ENCODE results near the gene KRT79.
"Not testable (repeated sequence)": the region's sequence is repeated elsewhere in the genome, so short reads cannot be mapped to it uniquely, and the experiment has no call there.

The KRT79 gene

DNA sequence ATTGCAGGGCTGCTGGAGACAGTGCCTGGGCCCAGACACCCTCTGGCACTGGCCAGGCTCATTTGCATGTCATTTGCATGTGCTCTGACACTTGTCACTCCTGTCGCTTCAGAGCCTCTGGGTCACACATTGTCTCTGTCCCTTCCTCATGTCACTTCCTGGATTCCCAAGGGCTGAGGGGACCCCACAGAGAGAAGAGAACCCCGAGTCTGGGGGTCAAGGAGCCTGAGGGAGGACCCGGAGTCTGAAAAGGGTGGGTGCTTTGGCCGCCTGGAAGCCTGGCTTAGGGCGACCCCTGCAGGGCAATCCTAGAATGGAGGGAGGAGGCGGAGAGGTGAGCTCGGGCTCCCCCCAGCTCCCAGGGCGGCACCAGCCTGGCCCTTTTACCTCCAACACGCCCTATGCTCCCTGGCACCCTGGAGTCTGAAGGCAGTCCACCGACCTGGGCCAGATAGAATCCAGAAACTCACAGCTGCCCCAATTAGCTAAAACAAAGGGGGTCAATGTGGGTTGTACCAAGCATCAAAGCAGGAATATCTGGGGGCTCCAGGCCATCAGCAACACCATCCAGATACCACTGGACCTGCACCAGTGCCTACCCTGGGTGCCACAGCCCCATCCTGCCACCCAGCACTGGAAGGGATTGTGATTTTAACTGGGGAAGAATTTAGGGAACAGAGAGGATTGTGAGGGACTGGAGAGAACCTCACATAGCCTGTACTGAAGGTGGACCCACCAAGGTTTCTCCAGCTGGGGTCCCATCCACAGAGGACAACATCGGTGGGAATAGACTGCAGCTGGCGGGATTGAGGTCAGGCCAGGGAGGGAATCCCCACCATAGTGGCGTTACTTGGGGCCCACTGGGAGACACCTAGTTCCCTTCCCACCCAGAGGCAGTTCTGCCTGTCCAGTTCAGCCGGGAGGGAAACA is 36.5 kb upstream of the KRT79 start:
- no peaks in the 10 kb centered on the region for H3K36me3 Mint-ChIP-seq (ENCODE audit: low read depth)
- H3K27ac Mint-ChIP-seq = no peak overlapping the region
- no peak overlapping the region for H3K4me3 Mint-ChIP-seq
- H3K4me1 Mint-ChIP-seq (ENCODE audit: low read depth) = peaks cover 43% of the 10 kb centered on the region
- peaks cover 5% of the 10 kb centered on the region for H3K27me3 Mint-ChIP-seq
- H3K9me3 Mint-ChIP-seq = no peaks in the 10 kb centered on the region

DNA sequence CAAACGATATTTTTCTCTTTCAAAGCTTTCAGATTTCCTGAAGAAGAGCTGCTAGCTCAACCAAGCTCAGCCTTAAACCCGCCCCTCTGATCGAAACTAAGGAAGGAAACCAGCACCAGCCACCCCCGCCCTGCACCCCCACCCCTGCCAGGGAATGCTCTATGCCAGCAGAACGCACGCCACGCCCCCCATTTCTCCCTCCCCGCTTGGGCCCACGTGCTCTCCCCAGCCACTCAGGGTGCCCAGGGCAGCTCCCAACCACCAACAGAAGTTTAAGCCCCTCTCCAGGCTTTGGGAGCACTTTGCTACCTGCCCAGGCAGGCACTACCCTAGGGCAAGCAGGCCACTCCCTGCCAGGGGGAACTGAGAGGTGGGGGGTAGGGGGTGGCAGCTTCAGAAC is 33.5 kb upstream of the KRT79 start:
- Mint-ChIP-seq H3K9me3 (no peaks in the 10 kb centered on the region), H3K27me3 (no peaks in the 10 kb centered on the region), H3K4me1 (ENCODE audit: low read depth) (peaks cover 28% of the 10 kb centered on the region), H3K27ac (no peak overlapping the region), H3K4me3 (no peak overlapping the region), H3K36me3 (ENCODE audit: low read depth) (no peaks in the 10 kb centered on the region)

GRCh38 chr12:52867152-52867551 is 33.0 kb upstream of the KRT79 start:
- Mint-ChIP-seq H3K4me3 (no peak overlapping the region), H3K9me3 (no peaks in the 10 kb centered on the region), H3K27me3 (no peaks in the 10 kb centered on the region), H3K36me3 (ENCODE audit: low read depth) (no peaks in the 10 kb centered on the region), H3K4me1 (ENCODE audit: low read depth) (peaks cover 28% of the 10 kb centered on the region), H3K27ac (no peak overlapping the region)

GRCh38 chr12:52865090-52865944 is 31.2 kb upstream of the KRT79 start:
- peaks cover 18% of the 10 kb centered on the region for H3K4me1 Mint-ChIP-seq (ENCODE audit: low read depth)
- no peaks in the 10 kb centered on the region for H3K36me3 Mint-ChIP-seq (ENCODE audit: low read depth)
- no peaks in the 10 kb centered on the region for H3K27me3 Mint-ChIP-seq
- H3K27ac Mint-ChIP-seq = no peak overlapping the region
- no peaks in the 10 kb centered on the region for H3K9me3 Mint-ChIP-seq
- H3K4me3 Mint-ChIP-seq = no peak overlapping the region

- H3K4me3 Mint-ChIP-seq = no peak overlapping the region
- no peak overlapping the region for H3K27ac Mint-ChIP-seq
- H3K36me3 Mint-ChIP-seq (ENCODE audit: low read depth) = no peaks in the 10 kb centered on the region
- no peaks in the 10 kb centered on the region for H3K27me3 Mint-ChIP-seq
- H3K4me1 Mint-ChIP-seq (ENCODE audit: low read depth) = peaks cover 2% of the 10 kb centered on the region
- no peaks in the 10 kb centered on the region for H3K9me3 Mint-ChIP-seq
Observed at GRCh38 chr12:52862023-52862422, 27.9 kb upstream of the KRT79 start.

GRCh38 chr12:52861511-52861910 is 27.4 kb upstream of the KRT79 start:
- H3K9me3 Mint-ChIP-seq = no peaks in the 10 kb centered on the region
- no peaks in the 10 kb centered on the region for H3K4me1 Mint-ChIP-seq (ENCODE audit: low read depth)
- H3K4me3 Mint-ChIP-seq = no peak overlapping the region
- H3K27me3 Mint-ChIP-seq = no peaks in the 10 kb centered on the region
- no peaks in the 10 kb centered on the region for H3K36me3 Mint-ChIP-seq (ENCODE audit: low read depth)
- H3K27ac Mint-ChIP-seq = peak overlapping the region; percentile 21

DNA sequence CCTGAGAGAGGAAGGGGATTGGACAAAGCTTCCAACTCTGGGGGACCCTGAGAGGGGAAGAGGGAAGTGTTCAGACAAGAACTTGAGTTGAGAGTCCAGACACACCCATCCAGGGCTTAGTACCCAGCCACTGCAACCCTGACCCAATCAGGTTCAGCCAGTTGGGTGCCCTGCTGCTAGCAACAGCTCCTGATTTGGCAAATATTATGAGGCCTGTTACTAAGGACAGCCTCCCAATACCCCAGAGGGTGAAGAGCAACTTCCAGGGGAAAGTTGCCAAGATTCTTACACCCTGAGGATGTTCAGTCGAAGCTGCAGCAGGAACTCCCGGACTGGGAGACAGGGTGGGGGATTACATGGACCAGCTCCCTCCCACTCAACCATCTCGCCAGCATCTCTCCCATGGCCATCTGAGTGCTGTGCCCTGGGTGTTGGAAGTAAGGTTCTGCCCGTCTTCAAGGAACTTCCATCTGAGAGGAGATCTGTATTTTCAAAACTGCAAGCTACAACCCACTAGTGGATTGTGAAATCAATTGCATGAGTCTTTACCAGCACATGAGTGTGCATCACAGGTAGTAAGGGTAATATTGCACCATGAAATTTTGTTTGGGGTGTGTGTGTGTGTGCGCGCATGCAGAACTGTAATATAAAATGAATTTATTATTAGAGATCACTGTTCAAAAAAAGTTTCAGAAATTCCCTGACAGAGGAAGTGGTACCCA is 26.2 kb upstream of the KRT79 start:
- H3K27me3 Mint-ChIP-seq = no peaks in the 10 kb centered on the region
- H3K4me3 Mint-ChIP-seq = no peak overlapping the region
- H3K4me1 Mint-ChIP-seq (ENCODE audit: low read depth) = no peaks in the 10 kb centered on the region
- H3K9me3 Mint-ChIP-seq = no peaks in the 10 kb centered on the region
- H3K27ac Mint-ChIP-seq = no peak overlapping the region
- no peaks in the 10 kb centered on the region for H3K36me3 Mint-ChIP-seq (ENCODE audit: low read depth)

- Mint-ChIP-seq H3K9me3 (no peaks in the 10 kb centered on the region), H3K4me3 (no peak overlapping the region), H3K4me1 (ENCODE audit: low read depth) (no peaks in the 10 kb centered on the region), H3K27ac (no peak overlapping the region), H3K36me3 (ENCODE audit: low read depth) (no peaks in the 10 kb centered on the region), H3K27me3 (peaks cover 4% of the 10 kb centered on the region)
Observed at GRCh38 chr12:52857500-52857899, 23.4 kb upstream of the KRT79 start.

DNA sequence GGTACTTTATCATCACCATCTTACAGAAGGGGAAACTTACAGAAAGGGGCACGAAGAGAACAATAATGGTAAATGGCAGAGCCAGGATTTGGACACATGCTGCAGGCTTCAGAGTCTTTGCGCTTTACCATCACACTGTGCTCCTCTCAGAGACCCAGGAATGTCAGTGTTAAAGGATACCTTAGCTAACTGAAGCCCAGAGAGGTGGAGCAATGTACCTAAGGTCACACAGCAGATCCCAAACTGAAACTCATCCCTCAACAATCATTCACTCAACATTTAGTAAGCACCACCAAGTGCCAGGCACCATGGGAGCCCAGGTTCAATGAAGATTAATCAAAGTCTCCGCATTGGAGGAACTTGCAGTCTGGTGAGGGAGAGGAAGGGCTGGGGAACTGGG is 22.7 kb upstream of the KRT79 start:
- H3K36me3 Mint-ChIP-seq (ENCODE audit: low read depth) = no peaks in the 10 kb centered on the region
- H3K27me3 Mint-ChIP-seq = peaks cover 4% of the 10 kb centered on the region
- H3K9me3 Mint-ChIP-seq = no peaks in the 10 kb centered on the region
- no peaks in the 10 kb centered on the region for H3K4me1 Mint-ChIP-seq (ENCODE audit: low read depth)
- H3K4me3 Mint-ChIP-seq = no peak overlapping the region
- H3K27ac Mint-ChIP-seq = no peak overlapping the region

GRCh38 chr12:52856077-52856476 is 22.0 kb upstream of the KRT79 start:
- H3K36me3 Mint-ChIP-seq (ENCODE audit: low read depth); H3K27me3 Mint-ChIP-seq; H3K9me3 Mint-ChIP-seq; H3K4me3 Mint-ChIP-seq; H3K27ac Mint-ChIP-seq; H3K4me1 Mint-ChIP-seq (ENCODE audit: low read depth): not testable (repeated sequence)

GRCh38 chr12:52851787-52852186 is 17.7 kb upstream of the KRT79 start:
- Mint-ChIP-seq H3K9me3 (no peaks in the 10 kb centered on the region), H3K4me3 (no peak overlapping the region), H3K27ac (no peak overlapping the region), H3K36me3 (ENCODE audit: low read depth) (no peaks in the 10 kb centered on the region), H3K27me3 (peaks cover 4% of the 10 kb centered on the region), H3K4me1 (ENCODE audit: low read depth) (peaks cover 11% of the 10 kb centered on the region)

- Mint-ChIP-seq H3K27me3 (peaks cover 4% of the 10 kb centered on the region), H3K27ac (no peak overlapping the region), H3K4me1 (ENCODE audit: low read depth) (peaks cover 12% of the 10 kb centered on the region), H3K9me3 (no peaks in the 10 kb centered on the region), H3K4me3 (no peak overlapping the region), H3K36me3 (ENCODE audit: low read depth) (no peaks in the 10 kb centered on the region)
Observed at GRCh38 chr12:52850681-52851080, 16.6 kb upstream of the KRT79 start.

GRCh38 chr12:52849511-52849910 is 15.4 kb upstream of the KRT79 start:
- Mint-ChIP-seq H3K9me3 (no peaks in the 10 kb centered on the region), H3K27me3 (peaks cover 4% of the 10 kb centered on the region), H3K27ac (no peak overlapping the region), H3K4me1 (ENCODE audit: low read depth) (peaks cover 12% of the 10 kb centered on the region), H3K36me3 (ENCODE audit: low read depth) (no peaks in the 10 kb centered on the region), H3K4me3 (no peak overlapping the region)

- H3K9me3 Mint-ChIP-seq = no peaks in the 10 kb centered on the region
- H3K27ac Mint-ChIP-seq = no peak within 1 kb of the TSS
- peaks cover 4% of the 10 kb centered on the region for H3K27me3 Mint-ChIP-seq
- no peaks in the 10 kb centered on the region for H3K36me3 Mint-ChIP-seq (ENCODE audit: low read depth)
- H3K4me3 Mint-ChIP-seq = no peak within 1 kb of the TSS
- H3K4me1 Mint-ChIP-seq (ENCODE audit: low read depth) = peaks cover 12% of the 10 kb centered on the region
Observed at GRCh38 chr12:52848661-52849255, 14.6 kb upstream of the KRT79 start, which contains the start of gene KRT78. Gene KRT78 (minus strand): TSS chr12:52848994. CDS start chr12:52848930, 64 bp downstream.
